GM18505 (cell line): Measurements from ENCODE around the gene UVRAG.

Experiments
- ATAC-seq: cut with Tn5 transposase; IDR thresholded peaks from one replicate; pipeline ENCODE4 v1.9.1; 2021; ENCODE audit not compliant: unreplicated experiment
- POLR2A ChIP-seq: IDR thresholded peaks from 4 replicates; pipeline ENCODE4 v1.6.1; 2011; ENCODE audit warnings: borderline replicate concordance; ENCODE audit not compliant: insufficient read depth, insufficient read length; ENCODE audit errors: extremely low read depth

The UVRAG gene

DNA sequence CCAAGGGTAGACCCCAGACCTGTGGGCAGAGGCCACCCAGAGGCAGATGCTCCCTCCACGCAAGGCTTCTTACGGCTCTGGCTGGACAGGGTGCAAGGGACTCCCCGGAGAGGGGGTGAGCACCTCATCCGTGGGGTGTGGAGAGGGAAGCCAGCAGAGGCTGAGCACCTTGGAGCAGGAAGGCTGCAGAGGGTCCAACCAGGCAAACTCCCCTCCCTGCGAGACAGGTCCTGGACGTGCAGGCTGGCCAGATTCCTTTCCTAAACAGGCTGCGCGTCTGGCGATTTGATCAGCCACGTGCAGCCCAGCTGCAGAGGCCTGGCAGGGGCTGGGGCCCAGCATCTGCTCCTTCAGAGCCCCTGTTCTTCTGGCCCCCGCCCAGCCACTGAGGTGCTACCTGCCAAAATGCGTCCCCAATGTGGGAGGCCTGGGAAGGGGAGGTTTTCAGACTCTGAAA is 342.0 kb downstream of the UVRAG start:
- TF ChIP-seq POLR2A: no peak
- ATAC-seq: no peak

DNA sequence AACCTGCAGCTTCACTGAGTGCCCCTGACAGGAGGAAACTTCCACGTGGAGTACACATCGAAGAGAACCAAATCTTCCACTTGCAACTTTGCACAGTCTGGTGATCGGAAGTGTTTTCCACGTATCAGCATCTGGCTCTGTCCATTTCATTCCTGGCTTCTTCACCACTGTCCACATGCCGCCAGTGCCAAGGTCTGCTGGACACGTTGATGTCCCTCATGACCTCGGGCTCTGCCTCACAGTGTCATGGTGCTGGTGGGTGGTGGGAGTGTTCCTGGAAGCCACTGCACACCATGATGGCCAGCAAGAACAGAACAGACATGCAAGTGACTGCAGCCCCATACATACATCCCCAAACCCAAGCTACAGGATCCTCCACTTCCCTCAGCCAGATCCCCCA is 342.9 kb downstream of the UVRAG start:
- no peak for ATAC-seq

DNA sequence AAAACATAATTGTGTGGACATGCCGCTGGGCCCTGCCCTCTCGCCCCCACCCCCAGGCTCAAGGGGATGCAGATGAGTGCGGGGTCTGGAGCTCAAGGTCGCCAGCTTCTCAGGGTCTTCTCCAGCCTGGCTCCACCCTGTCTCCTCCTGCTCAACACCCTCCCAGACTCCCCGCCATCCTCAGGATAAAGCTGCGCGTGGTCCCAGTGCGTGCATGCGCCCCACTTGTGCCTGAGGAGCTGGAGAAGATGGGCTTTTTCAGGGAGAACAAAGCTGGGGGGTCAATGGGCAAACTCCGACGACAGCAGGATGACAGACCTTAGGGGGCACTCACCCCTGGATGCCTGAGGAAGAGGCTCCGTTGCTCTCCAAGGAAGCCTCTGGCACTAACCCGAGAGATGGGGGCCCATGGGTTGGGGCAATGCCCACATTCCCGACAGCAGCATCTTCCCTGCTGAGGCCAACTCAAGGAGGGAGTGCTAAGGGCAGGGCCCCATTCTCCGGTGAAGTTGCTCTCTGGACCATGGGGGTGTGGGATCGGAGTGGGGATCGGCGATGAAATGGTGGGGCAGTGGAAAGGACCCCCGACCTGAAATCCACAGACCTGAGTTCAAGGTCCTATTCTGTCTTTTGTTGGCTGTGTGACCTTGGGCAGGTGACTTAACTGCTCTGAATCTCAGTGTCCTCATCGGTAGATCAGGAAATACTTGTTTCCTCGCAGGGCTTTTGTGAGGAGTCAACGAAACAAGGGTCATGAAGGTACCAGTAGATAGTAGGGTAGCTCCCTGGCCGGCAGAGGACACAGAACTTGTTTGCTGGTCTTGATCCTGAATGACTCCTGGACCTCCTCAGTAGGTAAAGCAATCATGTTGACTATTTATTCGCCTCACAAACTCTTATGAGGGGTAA is 343.6 kb downstream of the UVRAG start:
- no peak for ATAC-seq

More for the DNA sequence above, 342.9 kb downstream of the UVRAG start:
- no peak for TF ChIP-seq POLR2A

DNA sequence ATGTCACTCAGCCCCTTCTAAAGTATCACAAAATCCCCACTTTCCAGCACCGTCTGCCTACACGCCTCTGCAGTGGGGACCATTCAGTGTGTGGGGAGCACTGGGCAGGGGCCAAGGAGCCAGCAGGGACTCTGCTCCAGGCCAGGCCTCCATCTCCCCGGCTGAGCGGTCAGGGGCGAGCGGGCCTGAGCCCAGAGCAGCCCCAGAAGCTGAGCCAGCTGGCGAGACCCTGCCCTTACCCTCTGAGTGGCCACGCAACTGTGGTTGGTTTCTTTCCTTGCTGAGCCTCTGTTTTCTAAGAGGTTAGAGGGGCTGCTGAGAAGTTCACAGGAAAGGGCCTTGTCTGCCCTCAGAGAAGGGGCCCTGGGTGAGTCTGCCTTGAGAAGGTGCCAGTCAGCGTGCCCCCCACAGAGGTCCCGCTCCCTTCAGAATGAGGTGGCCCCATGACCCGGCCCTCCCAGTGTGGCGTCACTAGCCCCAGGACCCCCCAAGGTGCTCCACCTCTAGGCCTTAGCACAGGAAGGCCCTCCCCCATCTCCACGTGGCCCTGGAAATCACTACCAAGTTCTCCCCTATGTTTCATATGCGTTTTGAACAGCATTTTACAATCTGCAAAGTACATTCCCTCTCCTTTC is 344.4 kb downstream of the UVRAG start:
- TF ChIP-seq POLR2A: no peak

More for the DNA sequence above, 343.6 kb downstream of the UVRAG start:
- no peak for TF ChIP-seq POLR2A

DNA sequence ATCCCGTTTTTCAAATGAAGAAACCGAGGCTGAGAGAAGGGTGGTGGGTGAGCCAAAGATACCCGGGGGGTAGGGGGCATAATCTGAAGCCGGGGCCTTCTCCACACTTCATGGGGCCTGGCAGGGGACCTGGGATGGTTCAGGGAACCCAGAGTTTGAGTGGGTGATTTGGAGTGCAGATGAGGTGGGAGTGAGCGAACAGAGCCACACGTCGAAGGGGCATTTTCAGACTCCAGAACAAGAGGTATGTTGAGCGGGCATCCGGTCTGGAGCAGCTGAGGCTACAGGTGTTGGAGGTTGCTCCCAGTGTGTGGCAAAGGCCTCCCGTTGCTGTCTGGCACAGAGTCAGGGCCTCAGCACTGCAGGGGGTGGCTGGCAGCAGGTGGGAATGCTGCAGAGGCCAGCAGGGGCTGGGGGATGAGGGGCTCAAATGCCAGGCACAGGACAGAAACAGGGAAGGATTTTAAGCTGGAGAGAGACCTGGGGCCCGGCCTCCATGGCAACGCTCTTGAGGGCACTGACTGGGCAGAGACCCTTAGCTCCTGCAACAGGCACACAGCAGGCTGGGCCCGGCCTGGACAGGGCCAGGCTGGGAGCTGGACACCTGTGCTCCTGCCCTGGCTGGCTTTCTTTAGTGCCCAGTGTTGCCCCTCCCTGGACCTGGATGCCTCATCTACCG is 345.1 kb downstream of the UVRAG start:
- ATAC-seq: no peak

More for the DNA sequence above, 344.4 kb downstream of the UVRAG start:
- no peak for ATAC-seq

DNA sequence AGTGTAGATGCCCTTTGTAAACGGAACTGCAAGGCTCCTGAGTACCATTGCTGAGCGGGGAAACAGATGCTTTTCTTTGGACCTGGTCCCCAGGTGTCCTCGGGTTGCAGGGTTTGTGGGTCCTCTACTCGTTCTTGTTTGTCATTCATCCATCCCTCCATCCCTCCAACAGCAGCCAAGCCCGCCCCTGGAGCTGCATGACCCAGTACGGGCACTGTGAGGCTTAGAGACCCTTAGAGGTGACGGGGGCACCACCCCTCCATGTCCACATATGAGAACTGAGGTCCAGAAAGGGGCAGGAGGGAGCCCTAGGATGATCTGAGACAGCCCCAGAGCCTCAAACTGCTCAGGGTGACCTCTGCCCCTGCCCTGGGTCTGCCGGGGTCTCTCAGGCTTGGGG is 345.8 kb downstream of the UVRAG start:
- no peak for TF ChIP-seq POLR2A
- no peak for ATAC-seq

More for the DNA sequence above, 345.1 kb downstream of the UVRAG start:
- TF ChIP-seq POLR2A: no peak

DNA sequence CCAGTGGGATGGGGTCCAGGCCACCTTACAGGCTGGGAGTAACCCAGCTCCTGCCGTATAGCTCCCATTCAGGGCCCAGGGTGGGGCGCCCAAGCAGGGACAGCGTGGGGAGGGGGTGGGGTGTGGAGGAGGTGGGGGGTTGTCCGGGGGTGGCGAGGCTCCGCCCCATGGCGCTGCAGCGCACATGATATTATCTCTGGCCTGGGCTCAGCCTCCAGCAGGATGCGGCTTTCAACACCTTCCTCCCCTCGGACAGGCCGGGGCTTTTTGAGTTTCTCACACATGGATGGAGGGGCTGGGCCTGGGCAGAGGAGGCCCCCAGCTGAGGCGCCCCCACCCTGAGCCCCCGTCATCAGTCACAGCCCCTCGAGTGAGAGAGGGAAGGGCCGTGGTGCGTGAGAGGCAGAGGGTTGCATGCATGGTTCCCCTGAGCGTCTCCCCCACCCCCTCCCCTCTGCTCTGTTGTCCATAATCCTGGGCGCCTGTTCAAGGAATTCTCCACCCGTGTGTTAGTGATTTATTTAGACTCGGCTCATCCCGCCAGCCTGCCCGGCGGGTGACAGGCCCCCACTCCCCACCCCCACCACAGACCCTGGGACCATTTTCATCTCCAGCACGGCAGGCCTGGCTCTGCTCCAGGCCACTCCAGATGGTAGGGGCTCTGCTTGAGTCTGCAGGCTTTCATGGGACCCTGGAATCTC is 346.4 kb downstream of the UVRAG start:
- no peak for TF ChIP-seq POLR2A
- ATAC-seq: no peak

DNA sequence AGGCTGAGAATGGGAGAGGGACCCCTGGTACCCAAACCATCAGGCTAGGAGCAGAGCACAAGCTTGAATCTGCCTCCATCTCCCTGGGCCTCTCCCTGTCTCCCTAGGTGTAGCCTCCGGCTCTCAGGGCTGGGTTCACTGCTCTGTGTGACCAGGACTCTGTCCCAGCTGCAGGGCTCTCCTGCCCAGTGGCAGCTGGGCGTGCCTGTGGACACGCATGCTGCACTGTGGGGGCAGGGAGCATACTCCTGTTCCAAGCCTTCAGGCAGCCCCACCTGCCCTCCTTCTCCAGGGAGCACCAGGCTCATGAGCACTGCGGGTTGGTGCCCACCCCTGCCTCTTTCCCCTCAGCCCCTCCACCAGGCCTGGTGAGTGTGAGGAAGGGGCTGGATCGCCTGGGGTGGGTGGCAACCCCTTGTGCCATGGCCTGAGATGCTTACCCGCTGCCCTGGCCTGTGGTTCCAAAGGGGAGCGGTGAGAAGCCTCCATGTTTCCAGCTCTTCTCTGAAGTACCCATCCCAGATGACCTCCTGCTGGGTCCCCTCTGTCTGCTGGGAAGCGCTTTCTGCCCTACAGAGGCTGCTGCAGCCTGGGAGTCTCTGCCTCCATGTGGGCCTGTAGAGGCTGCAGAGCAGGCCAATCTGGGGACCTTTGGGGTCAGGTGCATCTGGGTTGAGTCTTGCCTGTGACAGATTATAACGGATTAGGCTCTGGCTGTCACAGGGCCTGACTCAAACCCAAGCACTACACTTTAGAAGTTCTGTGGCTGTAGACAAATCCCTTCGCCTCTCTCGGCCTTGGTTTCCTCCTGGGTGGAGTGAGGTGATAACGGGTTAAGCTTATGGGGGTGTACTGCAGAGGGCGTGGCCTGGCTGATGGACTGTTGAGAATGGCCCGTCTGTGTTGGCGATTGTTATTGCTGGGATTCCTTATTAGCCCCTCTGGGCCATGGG is 347.6 kb downstream of the UVRAG start:
- ATAC-seq: no peak
- no peak for TF ChIP-seq POLR2A

DNA sequence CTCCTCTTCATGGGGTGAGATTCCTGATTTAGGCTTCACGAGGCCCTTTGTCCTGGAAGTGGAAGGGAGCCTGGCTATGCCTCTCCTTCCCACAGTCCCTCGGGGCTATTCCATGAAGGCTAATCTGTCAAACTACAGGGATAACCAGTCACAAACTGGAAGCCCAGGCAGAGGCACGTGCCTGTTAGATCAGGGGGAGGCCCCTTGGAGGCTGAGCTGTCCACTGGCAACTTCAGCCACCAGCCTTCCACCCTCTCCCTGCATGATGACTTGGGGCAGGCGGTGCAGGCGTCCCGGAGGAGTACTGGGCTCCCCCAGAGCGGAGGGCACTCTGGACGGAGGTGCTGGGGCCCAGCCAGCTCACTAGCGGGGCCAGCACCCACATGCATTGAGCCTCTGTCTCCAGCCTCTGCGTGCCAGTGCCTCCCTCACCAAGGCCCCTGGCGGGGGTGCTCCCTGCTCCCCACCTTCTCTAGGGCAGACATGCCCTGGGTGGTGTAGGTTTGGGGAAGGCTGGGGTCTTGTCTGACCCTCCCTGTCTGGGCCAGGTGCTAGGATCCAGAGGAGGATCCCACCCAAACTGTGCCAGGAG is 348.4 kb downstream of the UVRAG start:
- TF ChIP-seq POLR2A: no peak
- no peak for ATAC-seq

DNA sequence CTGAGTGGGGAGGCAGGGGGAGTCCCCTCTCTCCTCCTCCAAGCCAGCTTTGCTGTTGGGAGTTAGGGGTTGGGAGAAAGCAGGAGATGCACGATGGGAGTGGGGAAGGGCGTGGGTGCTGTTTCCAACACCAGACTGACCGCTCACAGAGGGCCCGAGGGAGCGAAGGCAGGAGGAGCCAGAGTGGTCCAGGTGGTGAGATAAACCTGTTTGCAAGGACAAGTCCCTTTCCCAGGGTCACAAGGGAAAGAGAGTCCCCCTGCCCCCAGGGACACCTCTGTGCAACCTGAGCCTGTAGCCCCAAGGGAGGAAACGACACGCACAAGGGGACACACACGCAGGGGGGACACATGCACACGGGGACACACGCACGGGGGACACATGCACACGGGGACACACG is 349.1 kb downstream of the UVRAG start:
- no peak for TF ChIP-seq POLR2A
- ATAC-seq: no peak

DNA sequence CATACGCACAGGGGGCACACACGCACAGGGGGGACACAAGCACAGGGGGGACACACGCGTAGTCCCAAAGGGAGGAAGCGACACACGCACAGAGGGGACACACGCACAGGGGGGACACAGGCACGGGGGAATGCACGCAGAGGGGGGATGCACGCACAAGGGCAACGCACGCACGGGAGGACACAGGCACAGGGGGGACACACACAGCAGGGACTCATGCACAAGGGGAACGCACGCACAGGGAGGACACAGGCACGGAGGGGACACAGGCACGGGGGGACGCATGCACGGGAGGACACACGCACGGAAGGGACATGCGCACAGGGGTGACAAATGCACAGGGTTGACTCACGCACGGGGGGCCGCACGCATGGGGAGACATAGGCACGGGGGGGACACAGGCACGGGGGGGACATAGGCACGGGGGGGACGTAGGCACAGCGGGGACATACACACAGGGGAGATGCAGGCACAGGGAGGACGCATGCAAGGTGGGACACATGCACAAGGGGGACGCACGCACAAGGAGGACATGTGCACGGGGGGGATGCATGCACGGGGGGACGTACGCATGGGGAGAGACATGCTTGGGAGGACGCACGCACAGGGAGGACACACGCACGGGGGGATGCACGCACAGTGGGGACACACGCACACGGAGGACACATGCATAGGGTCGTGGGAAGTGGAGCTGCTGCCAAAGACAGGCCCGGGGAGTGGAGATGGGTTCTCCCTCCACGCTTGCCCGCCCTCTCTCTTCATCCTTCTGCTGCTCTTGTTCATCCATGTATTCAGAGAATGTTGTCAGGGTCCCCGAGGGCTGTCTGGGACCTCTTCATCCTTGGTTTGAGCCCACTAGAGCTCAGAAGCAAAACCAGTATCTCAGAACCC is 350.1 kb downstream of the UVRAG start:
- TF ChIP-seq POLR2A: no peak
- ATAC-seq: no peak

DNA sequence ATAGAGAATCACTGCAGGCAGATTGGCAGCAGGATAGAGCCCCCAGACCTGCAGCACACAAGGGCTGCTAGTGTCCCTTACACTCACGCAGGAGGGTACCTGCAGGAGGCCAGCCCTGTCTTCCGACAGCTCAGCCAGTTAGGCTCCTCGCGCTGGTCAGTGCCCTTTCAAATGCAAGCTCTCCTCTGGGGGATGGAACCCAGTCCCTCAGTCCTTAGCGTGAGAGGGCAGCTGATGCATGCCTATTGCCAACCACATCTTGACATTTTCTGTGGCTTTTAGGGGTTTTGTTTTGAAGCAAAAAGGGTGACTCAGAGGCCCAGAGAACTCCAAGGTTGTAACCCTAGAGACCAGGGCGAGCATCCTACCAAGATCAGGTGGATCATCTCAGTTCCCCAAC is 351.3 kb downstream of the UVRAG start:
- ATAC-seq: no peak
- no peak for TF ChIP-seq POLR2A
